NCI-H1930 (cell line): ENCODE measurements around the gene PHAF1.

Source experiments
- DNase-seq, 2 experiments: peaks; one replicate each; lab custom pipeline; 2025; lab: John Stamatoyannopoulos, UW

PHAF1 gene

DNA sequence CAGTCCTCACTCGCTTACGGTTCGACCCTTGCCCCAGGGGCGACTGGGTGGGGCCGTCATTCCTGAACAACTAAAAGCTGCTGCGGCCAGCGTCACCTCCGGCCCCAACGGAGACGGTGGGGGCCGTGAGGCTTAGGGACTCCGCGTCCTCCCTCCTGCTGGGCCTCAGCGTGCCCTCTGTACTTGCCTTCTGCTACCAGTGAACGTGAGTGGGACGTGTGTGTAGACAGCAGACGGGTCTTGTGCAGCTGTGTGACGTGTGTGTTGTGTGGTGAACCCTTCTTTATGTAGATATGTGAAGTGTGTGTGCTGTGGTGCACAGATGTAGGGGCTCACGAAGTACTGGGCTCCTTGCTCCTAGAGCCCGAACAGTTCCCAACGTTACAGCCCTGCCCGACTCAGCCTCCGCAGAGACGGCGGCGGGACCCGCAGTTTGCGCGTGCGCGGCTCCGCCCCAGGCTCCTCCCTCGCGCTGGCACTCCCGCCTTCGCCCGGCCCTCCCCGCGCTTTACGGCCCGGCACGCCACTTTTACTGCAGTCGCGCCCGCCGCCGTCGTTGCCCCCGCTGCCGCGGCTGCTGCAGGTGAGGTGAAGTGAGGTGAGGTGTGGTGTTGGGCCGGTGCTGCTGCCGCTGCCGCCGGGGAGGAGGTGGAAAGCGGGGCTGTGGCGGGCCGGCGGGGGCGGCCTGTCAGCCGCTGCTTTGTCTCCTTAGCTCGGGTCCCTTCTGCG lies at the start of gene PHAF1:
PHAF1 (plus strand) TSS at position 535 of the 729 bp plus-strand sequence. CDS start 235 bp downstream, outside the sequence.
- peak; percentile 69 to 79 for DNase-seq

- DNase-seq = no peak
Measured at GRCh38 chr16:67063008-67063407, 46.7 kb upstream of the PHAF1 start.

DNA sequence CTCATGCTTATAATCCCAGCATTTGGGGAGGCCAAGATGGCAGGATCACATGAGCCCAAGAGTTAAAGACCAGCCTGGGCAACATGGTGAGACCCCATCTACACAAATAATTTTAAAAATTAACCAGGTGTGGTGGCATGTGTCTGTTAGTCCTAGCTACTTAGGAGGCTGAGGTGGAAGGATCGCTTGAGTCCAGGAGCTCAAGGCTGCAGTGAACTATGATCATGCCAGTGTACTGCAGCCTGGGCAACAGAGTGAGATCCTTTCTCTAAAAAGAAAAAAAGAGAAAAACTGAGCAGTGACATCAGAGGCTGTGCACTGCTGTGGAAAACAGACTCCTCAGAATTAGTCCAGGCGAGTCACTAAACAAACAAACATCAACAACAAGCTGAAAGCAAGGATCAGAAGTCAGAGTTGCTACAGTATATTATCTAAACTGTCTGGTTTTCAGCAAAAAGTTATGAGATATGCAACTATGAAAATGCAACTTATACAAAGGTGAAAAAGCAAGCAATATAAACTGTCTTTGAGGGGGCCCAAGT lies 41.5 kb upstream of the PHAF1 start:
- DNase-seq = no peak

DNA sequence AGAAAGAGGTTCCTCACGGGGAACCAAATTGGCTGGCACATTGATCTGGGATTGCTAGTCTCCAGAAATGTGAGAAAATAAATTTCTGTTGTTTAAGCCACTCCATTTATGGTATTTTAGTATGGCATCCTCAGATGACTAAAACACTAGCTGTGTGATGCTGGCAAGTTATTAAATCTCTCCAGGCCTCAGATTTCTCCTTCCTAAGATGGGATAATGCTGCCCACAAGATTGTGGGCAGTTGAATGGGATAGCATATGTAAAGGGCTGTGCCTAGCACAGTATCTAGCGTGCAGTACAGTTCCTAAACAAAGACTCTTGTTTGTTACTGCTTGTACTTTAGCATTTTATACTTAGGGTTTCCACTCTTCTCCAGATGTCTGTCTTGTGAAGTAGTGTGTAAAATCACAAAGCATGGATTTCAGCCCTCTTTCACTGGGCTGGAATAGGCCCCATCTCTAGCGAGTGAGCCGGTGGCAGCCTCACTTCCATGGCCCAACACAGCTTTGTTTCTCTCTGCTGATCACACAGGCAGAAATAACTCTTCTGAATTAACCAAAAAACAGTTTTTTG lies 38.2 kb upstream of the PHAF1 start:
- DNase-seq = no peak

DNA sequence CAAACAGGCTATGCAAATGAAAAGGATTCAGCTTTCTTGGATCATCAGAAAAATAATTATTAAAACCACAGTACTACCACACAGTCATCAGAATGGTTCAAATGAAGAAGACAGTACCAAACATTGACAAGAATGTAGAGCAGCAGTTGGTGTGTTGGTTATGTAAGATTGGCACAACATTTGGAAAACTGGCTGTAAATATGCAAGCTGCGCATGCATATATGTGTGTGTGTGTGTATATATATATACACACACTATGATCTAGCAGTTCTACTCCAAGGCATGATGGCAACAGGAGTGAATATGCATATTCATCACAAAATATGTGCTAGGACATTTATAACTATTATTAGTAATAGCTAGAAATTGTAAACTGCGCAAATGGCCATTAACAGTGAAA lies 34.4 kb upstream of the PHAF1 start:
- no peak for DNase-seq

DNA sequence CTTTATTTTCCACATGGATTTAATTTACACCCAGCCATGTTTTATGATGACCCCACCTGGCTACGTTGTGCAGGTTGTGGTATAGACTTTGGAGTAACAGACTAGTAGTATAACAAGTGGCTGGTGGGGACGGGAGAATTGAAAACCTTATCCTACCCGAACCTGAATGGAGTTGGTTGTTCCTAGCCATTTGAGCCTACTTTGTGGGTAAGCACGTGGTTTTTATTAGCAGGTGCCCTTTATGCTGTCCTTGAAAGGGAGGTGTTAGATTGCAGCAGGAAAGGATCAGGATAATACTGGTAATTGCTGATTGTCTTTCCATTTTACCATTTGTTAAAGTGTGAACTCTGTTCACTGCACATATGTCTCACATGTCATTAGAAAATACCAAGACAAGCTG lies 31.9 kb upstream of the PHAF1 start:
- DNase-seq = no peak

- DNase-seq = no peak
Measured at GRCh38 chr16:67082100-67082499, 27.6 kb upstream of the PHAF1 start.

DNA sequence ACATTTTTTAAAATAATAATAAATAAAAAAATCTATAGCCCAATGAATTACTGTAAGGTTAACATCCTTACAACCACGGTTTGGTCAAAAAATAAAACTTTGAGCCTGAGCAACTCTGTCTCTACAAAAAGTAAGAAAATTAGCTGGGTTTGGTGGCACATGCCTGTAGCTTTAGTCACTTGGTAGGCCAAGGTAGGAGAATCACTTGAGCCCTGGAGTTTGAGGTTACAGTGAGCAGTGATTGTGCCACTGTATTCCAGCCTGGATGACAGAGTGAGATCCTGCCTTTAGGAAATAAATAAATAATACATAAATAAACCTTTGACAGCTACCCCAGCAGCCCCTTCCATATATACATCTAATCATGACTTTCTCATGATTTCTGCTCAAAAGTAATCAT lies 26.9 kb upstream of the PHAF1 start:
- no peak for DNase-seq

GRCh38 chr16:67084345-67085028 lies 25.3 kb upstream of the PHAF1 start:
- DNase-seq = no peak

- DNase-seq = no peak
Measured at GRCh38 chr16:67086822-67087221, 22.9 kb upstream of the PHAF1 start.

DNA sequence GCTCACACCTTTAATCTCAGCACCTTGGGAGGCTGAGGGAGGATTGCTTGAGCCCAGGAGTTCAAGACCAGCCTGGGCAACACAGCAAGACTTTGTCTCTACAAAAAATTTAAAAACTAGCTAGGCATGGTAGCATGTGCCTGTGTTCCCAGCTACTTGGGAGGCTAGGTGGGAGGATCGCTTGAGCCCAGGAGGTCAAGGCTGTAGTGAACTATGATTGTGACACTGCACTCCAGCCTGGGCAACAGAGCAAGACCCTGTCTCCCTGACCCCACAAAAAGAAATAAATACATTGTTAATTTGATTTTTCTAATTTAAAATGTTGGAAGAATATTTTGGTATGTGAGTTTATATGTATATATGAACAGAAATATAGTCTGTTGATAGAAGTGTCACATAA lies 22.4 kb upstream of the PHAF1 start:
- DNase-seq = no peak

- DNase-seq = no peak
Measured at GRCh38 chr16:67087803-67088202, 21.9 kb upstream of the PHAF1 start.

GRCh38 chr16:67088551-67088950 lies 21.2 kb upstream of the PHAF1 start:
- no peak for DNase-seq

DNA sequence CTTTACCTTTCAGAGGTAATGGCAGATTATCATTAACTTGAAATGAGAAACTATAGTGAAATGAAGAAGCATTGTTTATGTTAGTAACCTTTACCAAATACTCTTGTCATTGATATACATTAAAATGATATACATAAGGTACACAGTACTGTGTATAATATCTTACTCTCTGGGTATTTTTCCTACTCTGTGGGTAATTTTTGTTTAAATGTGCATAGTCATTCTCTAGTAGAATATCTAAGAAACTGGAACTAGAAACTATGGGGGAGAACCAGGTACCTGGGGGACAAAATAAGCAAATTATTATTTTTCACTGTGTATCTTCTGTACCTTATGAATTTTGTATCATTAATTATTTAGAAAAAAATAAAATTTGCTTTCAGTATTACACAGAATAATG lies 20.6 kb upstream of the PHAF1 start:
- no peak for DNase-seq

DNA sequence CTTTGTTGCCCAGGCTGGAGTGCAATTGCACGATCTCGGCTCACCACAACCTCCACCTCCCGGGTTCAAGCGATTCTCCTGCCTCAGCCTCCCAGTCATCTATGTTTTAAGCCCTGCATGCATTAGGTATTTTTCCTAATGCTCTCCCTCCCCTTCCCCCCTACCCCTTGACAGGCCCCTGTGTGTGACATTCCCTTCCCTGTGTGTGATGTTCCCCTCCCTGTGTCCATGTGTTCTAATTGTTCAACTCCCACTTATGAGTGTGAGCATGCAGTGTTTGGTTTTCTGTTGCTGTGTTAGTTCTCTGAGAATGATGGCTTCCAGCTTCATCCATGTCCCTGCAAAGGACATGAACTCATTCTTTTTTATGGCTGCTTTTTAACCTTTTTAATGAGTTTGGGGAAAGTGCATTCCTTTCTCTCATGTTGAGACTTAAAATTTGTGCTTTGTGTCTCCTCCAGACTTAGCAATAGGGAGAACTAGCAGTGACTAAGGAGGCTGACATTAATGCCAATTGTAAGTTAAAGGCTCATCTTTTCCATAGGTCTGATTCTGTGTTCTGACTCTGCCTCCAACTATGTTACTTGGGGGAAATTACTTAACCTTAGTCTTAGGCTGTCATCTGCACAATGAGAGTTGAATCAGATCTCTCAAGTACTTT lies 17.7 kb upstream of the PHAF1 start:
- no peak for DNase-seq

- DNase-seq = no peak
Measured at GRCh38 chr16:67093098-67093726, 16.5 kb upstream of the PHAF1 start.

- DNase-seq = no peak
Measured at GRCh38 chr16:67098599-67098998, 11.1 kb upstream of the PHAF1 start.

DNA sequence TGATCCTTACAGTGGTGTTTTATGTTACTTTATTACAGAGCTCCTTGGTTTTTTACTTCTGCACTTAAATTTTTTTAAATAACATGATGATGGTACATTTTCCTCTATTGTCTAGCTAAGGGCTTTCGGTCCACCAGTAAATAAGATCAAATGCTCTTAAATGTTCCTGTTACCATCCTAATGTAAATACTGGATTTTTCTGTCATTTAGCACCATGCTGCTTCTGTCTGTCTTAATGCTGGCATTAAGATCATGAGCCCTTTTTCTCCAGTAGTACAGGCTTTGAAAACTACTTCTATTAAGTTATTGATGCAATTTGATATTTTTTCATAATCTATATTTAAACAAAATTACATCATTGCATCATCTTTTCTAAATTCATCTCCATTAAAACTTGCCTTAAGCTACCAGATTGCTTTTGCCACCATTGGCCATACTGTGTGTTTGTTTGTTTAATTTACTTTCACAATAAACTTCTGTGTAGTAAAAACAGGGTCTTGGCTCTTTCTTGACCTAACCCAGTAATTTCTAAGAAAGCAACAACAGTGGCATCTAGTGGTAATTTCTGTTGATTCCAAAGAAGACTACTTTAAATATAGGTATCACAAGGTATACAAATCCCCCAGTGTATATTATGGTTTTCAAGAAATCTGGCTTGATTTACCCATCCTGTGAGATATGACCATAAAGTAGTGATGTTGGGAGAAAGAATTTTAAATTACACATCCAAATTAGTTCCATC lies 9.0 kb upstream of the PHAF1 start:
- DNase-seq = no peak

GRCh38 chr16:67101311-67102082 lies 8.2 kb upstream of the PHAF1 start:
- no peak for DNase-seq

- no peak for DNase-seq
Measured at GRCh38 chr16:67104061-67104460, 5.7 kb upstream of the PHAF1 start.

- no peak for DNase-seq
Measured at GRCh38 chr16:67104845-67105244, 4.9 kb upstream of the PHAF1 start.
